HuH-7.5 (cell line): Measurements from ENCODE around the gene ANKRD44.
A peak's percentile ranks its signal among the peaks of the same experiment; 100 is the strongest.

Source experiments
- DNase-seq: peaks from one replicate; pipeline ENCODE4 v3.0.0; 2011; ENCODE audit warnings: low spot score

ANKRD44 gene

GRCh38 chr2:197207106-197207505, 103.5 kb downstream of the ANKRD44 start:
- DNase-seq = no peak

- no peak for DNase-seq
Measured at GRCh38 chr2:197205585-197206215, 104.9 kb downstream of the ANKRD44 start.

GRCh38 chr2:197204519-197205250, 105.9 kb downstream of the ANKRD44 start:
- no peak for DNase-seq

- DNase-seq = no peak
Measured at GRCh38 chr2:197201874-197202273, 108.7 kb downstream of the ANKRD44 start.

GRCh38 chr2:197200762-197201058, 109.9 kb downstream of the ANKRD44 start:
- DNase-seq = no peak

GRCh38 chr2:197200051-197200761, 110.4 kb downstream of the ANKRD44 start:
- no peak for DNase-seq

- no peak for DNase-seq
Measured at GRCh38 chr2:197198890-197199289, 111.7 kb downstream of the ANKRD44 start.

- no peak for DNase-seq
Measured at GRCh38 chr2:197197895-197198311, 112.7 kb downstream of the ANKRD44 start.

- DNase-seq = no peak
Measured at GRCh38 chr2:197196541-197197180, 113.9 kb downstream of the ANKRD44 start.

- no peak for DNase-seq
Measured at GRCh38 chr2:197195518-197195917, 115.1 kb downstream of the ANKRD44 start.

GRCh38 chr2:197191940-197192322, 118.6 kb downstream of the ANKRD44 start:
- DNase-seq = no peak

- peak; percentile 18 for DNase-seq
Measured at GRCh38 chr2:197191177-197191939, 119.2 kb downstream of the ANKRD44 start.

- no peak for DNase-seq
Measured at GRCh38 chr2:197190100-197190432, 120.5 kb downstream of the ANKRD44 start.

- no peak for DNase-seq
Measured at GRCh38 chr2:197189426-197190099, 121.0 kb downstream of the ANKRD44 start.

- no peak for DNase-seq
Measured at GRCh38 chr2:197185676-197186075, 124.9 kb downstream of the ANKRD44 start.

- DNase-seq = no peak
Measured at GRCh38 chr2:197184959-197185586, 125.5 kb downstream of the ANKRD44 start.

GRCh38 chr2:197183355-197183754, 127.2 kb downstream of the ANKRD44 start:
- DNase-seq = no peak

- no peak for DNase-seq
Measured at GRCh38 chr2:197182668-197183067, 127.9 kb downstream of the ANKRD44 start.

- DNase-seq = no peak
Measured at GRCh38 chr2:197181491-197181890, 129.1 kb downstream of the ANKRD44 start.

GRCh38 chr2:197179744-197180498, 130.7 kb downstream of the ANKRD44 start:
- no peak for DNase-seq
